NCI-H2227 treated with DMSO at 0.1 percent for 48 hours (cell line): ENCODE measurements around the gene CYP21A2.
"Not testable (repeated sequence)": the region's sequence is repeated elsewhere in the genome, so short reads cannot be mapped to it uniquely, and the experiment has no call there.

ENCODE experiments used
- DNase-seq: peaks from one replicate; lab custom pipeline; 2025; lab: John Stamatoyannopoulos, UW

The CYP21A2 gene

GRCh38 chr6:32055756-32056155 is 17.5 kb downstream of the CYP21A2 start:
- DNase-seq = not testable (repeated sequence)

- no peak for DNase-seq
Measured at GRCh38 chr6:32056254-32056653, 18.0 kb downstream of the CYP21A2 start.

- DNase-seq = no peak
Measured at GRCh38 chr6:32057966-32058365, 19.8 kb downstream of the CYP21A2 start.

GRCh38 chr6:32058511-32058963 is 20.3 kb downstream of the CYP21A2 start:
- DNase-seq = no peak

GRCh38 chr6:32060966-32061655 is 22.9 kb downstream of the CYP21A2 start:
- no peak for DNase-seq

- no peak for DNase-seq
Measured at GRCh38 chr6:32064706-32065105, 26.5 kb downstream of the CYP21A2 start.

GRCh38 chr6:32067521-32067920 is 29.3 kb downstream of the CYP21A2 start:
- not testable (repeated sequence) for DNase-seq

GRCh38 chr6:32068315-32068714 is 30.1 kb downstream of the CYP21A2 start:
- DNase-seq = not testable (repeated sequence)

GRCh38 chr6:32068867-32069266 is 30.7 kb downstream of the CYP21A2 start:
- no peak for DNase-seq

- no peak for DNase-seq
Measured at GRCh38 chr6:32069460-32069859, 31.2 kb downstream of the CYP21A2 start.

- DNase-seq = no peak
Measured at GRCh38 chr6:32069878-32070515, 31.8 kb downstream of the CYP21A2 start.

- no peak for DNase-seq
Measured at GRCh38 chr6:32070814-32071543, 32.8 kb downstream of the CYP21A2 start.

- no peak for DNase-seq
Measured at GRCh38 chr6:32073101-32073500, 34.9 kb downstream of the CYP21A2 start.

GRCh38 chr6:32073613-32074012 is 35.4 kb downstream of the CYP21A2 start:
- DNase-seq = no peak

- DNase-seq = no peak
Measured at GRCh38 chr6:32074996-32075532, 36.8 kb downstream of the CYP21A2 start.

- no peak for DNase-seq
Measured at GRCh38 chr6:32075781-32076180, 37.6 kb downstream of the CYP21A2 start.

- DNase-seq = no peak
Measured at GRCh38 chr6:32076321-32076809, 38.1 kb downstream of the CYP21A2 start.

- no peak for DNase-seq
Measured at GRCh38 chr6:32079566-32080290, 41.5 kb downstream of the CYP21A2 start.

- DNase-seq = no peak
Measured at GRCh38 chr6:32081168-32081990, 43.2 kb downstream of the CYP21A2 start.

GRCh38 chr6:32082478-32082877 is 44.3 kb downstream of the CYP21A2 start:
- DNase-seq = no peak

GRCh38 chr6:32082935-32083334 is 44.7 kb downstream of the CYP21A2 start:
- DNase-seq = no peak
